GM18505 (cell line): ENCODE results near the gene SNAI3.

Experiments
- ATAC-seq: cut with Tn5 transposase; IDR thresholded peaks from one replicate; pipeline ENCODE4 v1.9.1; 2021; ENCODE audit not compliant: unreplicated experiment
- POLR2A ChIP-seq: IDR thresholded peaks from 4 replicates; pipeline ENCODE4 v1.6.1; 2011; ENCODE audit warnings: borderline replicate concordance; ENCODE audit not compliant: insufficient read depth, insufficient read length; ENCODE audit errors: extremely low read depth

SNAI3 gene

GRCh38 chr16:88647178-88648070, 38.9 kb downstream of the SNAI3 start:
- no peak for TF ChIP-seq POLR2A
- no peak for ATAC-seq

GRCh38 chr16:88646345-88647034, 39.8 kb downstream of the SNAI3 start:
- ATAC-seq = no peak
- TF ChIP-seq POLR2A = no peak

GRCh38 chr16:88645941-88646340, 40.4 kb downstream of the SNAI3 start:
- TF ChIP-seq POLR2A = no peak
- ATAC-seq = no peak

- ATAC-seq = no peak
These were observed 40.9 kb downstream of the SNAI3 start for GRCh38 chr16:88645455-88645854.

GRCh38 chr16:88643644-88643932, 42.7 kb downstream of the SNAI3 start:
- ATAC-seq = no peak
- no peak for TF ChIP-seq POLR2A

More at GRCh38 chr16:88645455-88645854, 40.9 kb downstream of the SNAI3 start:
- no peak for TF ChIP-seq POLR2A

GRCh38 chr16:88642881-88643643, 43.2 kb downstream of the SNAI3 start:
- ATAC-seq = no peak
- no peak for TF ChIP-seq POLR2A

- no peak for ATAC-seq
- TF ChIP-seq POLR2A = no peak
These were observed 45.6 kb downstream of the SNAI3 start for GRCh38 chr16:88640498-88641247.

GRCh38 chr16:88640039-88640495, 46.2 kb downstream of the SNAI3 start:
- no peak for TF ChIP-seq POLR2A
- ATAC-seq = no peak

GRCh38 chr16:88639231-88640038, 46.9 kb downstream of the SNAI3 start:
- ATAC-seq = no peak
- TF ChIP-seq POLR2A = no peak

GRCh38 chr16:88638323-88639230, 47.7 kb downstream of the SNAI3 start, which contains the start of gene IL17C:
Gene IL17C (plus strand): TSS chr16:88638572. CDS start chr16:88638642, 70 bp downstream.
- no peak for TF ChIP-seq POLR2A
- ATAC-seq = no peak

- ATAC-seq = no peak
These were observed 49.6 kb downstream of the SNAI3 start for GRCh38 chr16:88636488-88637265.

More at GRCh38 chr16:88636488-88637265, 49.6 kb downstream of the SNAI3 start:
- no peak for TF ChIP-seq POLR2A
